SK-N-SH treated with all-trans-retinoic acid at 6 μM for 48 hours (cell line): ENCODE measurements around the gene ATP9A.

Experiments used
- ATAC-seq: fragments of 200-7000 bp; cut with Tn5 transposase; 3 replicates; pipeline ENCODE4 v1.9.1; 2020; ENCODE audit warnings: mild to moderate bottlenecking, moderate library complexity
- ARNTL ChIP-seq: fragments of 450-650 bp; formaldehyde crosslinking; IDR thresholded peaks from 2 replicates; pipeline ENCODE4 v1.5.0; 2020; ENCODE audit warnings: low read depth, mild to moderate bottlenecking, moderate library complexity, borderline replicate concordance
- BACH2 ChIP-seq: fragments of 250-450 bp; sonication (Bioruptor Pico); IDR thresholded peaks from 2 replicates; pipeline ENCODE4 v1.9.0; 2021; ENCODE audit warnings: mild to moderate bottlenecking, borderline replicate concordance
- CREB5 ChIP-seq: fragments of 250-450 bp; sonication (Bioruptor Pico); IDR thresholded peaks from 2 replicates; pipeline ENCODE4 v1.5.1; 2020; ENCODE audit warnings: low read depth, mild to moderate bottlenecking, moderate library complexity
- CSDC2 ChIP-seq: fragments of 250-450 bp; sonication (Bioruptor Pico); IDR thresholded peaks from 2 replicates; pipeline ENCODE4 v1.5.0; 2020; ENCODE audit warnings: mild to moderate bottlenecking, moderate library complexity
- CSRNP3 ChIP-seq: fragments of 250-450 bp; sonication (Bioruptor Pico); IDR thresholded peaks from 2 replicates; pipeline ENCODE4 v1.5.1; 2021; ENCODE audit warnings: mild to moderate bottlenecking, moderate library complexity
- GLIS3 ChIP-seq: fragments of 250-450 bp; sonication (Bioruptor Pico); IDR thresholded peaks from 2 replicates; pipeline ENCODE4 v1.5.0; 2020; ENCODE audit warnings: mild to moderate bottlenecking, moderate library complexity
- ISL1 ChIP-seq: fragments of 250-450 bp; sonication (Bioruptor Pico); IDR thresholded peaks from 2 replicates; pipeline ENCODE4 v2.1.2; 2022; ENCODE audit warnings: mild to moderate bottlenecking, moderate library complexity
- OSR1 ChIP-seq: fragments of 250-450 bp; sonication (Bioruptor Pico); IDR thresholded peaks from 2 replicates; pipeline ENCODE4 v1.8.0; 2022; ENCODE audit warnings: moderate library complexity, mild to moderate bottlenecking, inconsistent platforms
- PATZ1 ChIP-seq: fragments of 250-450 bp; sonication (Bioruptor Pico); IDR thresholded peaks from 2 replicates; pipeline ENCODE4 v1.8.0; 2020; ENCODE audit warnings: mild to moderate bottlenecking, moderate library complexity, borderline replicate concordance
- POU6F1 ChIP-seq: fragments of 250-450 bp; sonication (Bioruptor Pico); IDR thresholded peaks from 2 replicates; pipeline ENCODE4 v1.8.0; 2021; ENCODE audit warnings: low read depth, mild to moderate bottlenecking, moderate library complexity, borderline replicate concordance
- PPARA ChIP-seq: fragments of 250-450 bp; sonication (Bioruptor Pico); IDR thresholded peaks from 2 replicates; pipeline ENCODE4 v1.5.0; 2020; ENCODE audit warnings: mild to moderate bottlenecking, borderline replicate concordance
- RARB ChIP-seq: fragments of 250-450 bp; sonication (Bioruptor Pico); IDR thresholded peaks from 2 replicates; pipeline ENCODE4 v1.8.0; 2021; ENCODE audit warnings: mild to moderate bottlenecking, moderate library complexity
- SNAI2 ChIP-seq: fragments of 250-450 bp; sonication (Bioruptor Pico); IDR thresholded peaks from 2 replicates; pipeline ENCODE4 v1.5.0; 2020; ENCODE audit warnings: mild to moderate bottlenecking, moderate library complexity
- TOX ChIP-seq: fragments of 250-450 bp; sonication (Bioruptor Pico); IDR thresholded peaks from 2 replicates; pipeline ENCODE4 v1.8.0; 2021; ENCODE audit warnings: mild to moderate bottlenecking, moderate library complexity, borderline replicate concordance
- TSHZ2 ChIP-seq: fragments of 250-450 bp; sonication (Bioruptor Pico); IDR thresholded peaks from 2 replicates; pipeline ENCODE4 v1.5.0; 2020; ENCODE audit warnings: mild to moderate bottlenecking, moderate library complexity
- ZC3H10 ChIP-seq: fragments of 250-450 bp; sonication (Bioruptor Pico); IDR thresholded peaks from 2 replicates; pipeline ENCODE4 v1.5.1; 2021; ENCODE audit warnings: mild to moderate bottlenecking, moderate library complexity
- ZFP3 ChIP-seq: fragments of 250-450 bp; sonication (Bioruptor Pico); IDR thresholded peaks from 2 replicates; pipeline ENCODE4 v1.5.0; 2020; ENCODE audit warnings: mild to moderate bottlenecking, moderate library complexity
- ZFP30 ChIP-seq: fragments of 450-650 bp; formaldehyde crosslinking; IDR thresholded peaks from 2 replicates; pipeline ENCODE4 v1.5.0; 2022; ENCODE audit warnings: mild to moderate bottlenecking, moderate library complexity
- ZNF565 ChIP-seq: fragments of 450-650 bp; formaldehyde crosslinking; conservative IDR thresholded peaks from 2 replicates; pipeline ENCODE4 v1.5.0; 2020; ENCODE audit warnings: low read depth, mild to moderate bottlenecking, moderate library complexity
- ZNF8 ChIP-seq: fragments of 450-650 bp; formaldehyde crosslinking; IDR thresholded peaks from 2 replicates; pipeline ENCODE4 v1.5.0; 2020; ENCODE audit warnings: mild to moderate bottlenecking, moderate library complexity

ATP9A gene

GRCh38 chr20:51736947-51737346, 31.2 kb downstream of the ATP9A start:
- no peak for ATAC-seq
- TF ChIP-seq BACH2 = no peak
- TF ChIP-seq POU6F1 = no peak
- no peak for TF ChIP-seq CSDC2 (CRISPR knock-in tag)
- TF ChIP-seq ISL1 (CRISPR knock-in tag) = no peak
- TF ChIP-seq ZNF8 (CRISPR knock-in tag) = no peak
- no peak for TF ChIP-seq GLIS3 (CRISPR knock-in tag)
- no peak for TF ChIP-seq CSRNP3 (CRISPR knock-in tag)
- TF ChIP-seq RARB (CRISPR knock-in tag) = no peak
- TF ChIP-seq PPARA (CRISPR knock-in tag) = no peak

- no peak for TF ChIP-seq POU6F1
- TF ChIP-seq CSRNP3 (CRISPR knock-in tag) = no peak
- no peak for TF ChIP-seq ISL1 (CRISPR knock-in tag)
- TF ChIP-seq TOX (CRISPR knock-in tag) = no peak
- no peak for TF ChIP-seq ZC3H10 (CRISPR knock-in tag)
- no peak for TF ChIP-seq OSR1 (CRISPR knock-in tag)
- TF ChIP-seq BACH2 = no peak
- no peak for TF ChIP-seq TSHZ2 (CRISPR knock-in tag)
- TF ChIP-seq PPARA (CRISPR knock-in tag) = no peak
- TF ChIP-seq RARB (CRISPR knock-in tag) = no peak
- no peak for TF ChIP-seq ARNTL (CRISPR knock-in tag)
- TF ChIP-seq SNAI2 (CRISPR knock-in tag) = no peak
- no peak for TF ChIP-seq ZNF565
- TF ChIP-seq CREB5 (CRISPR knock-in tag) = no peak
- TF ChIP-seq CSDC2 (CRISPR knock-in tag) = no peak
- TF ChIP-seq ZFP30 = no peak
- no peak for TF ChIP-seq GLIS3 (CRISPR knock-in tag)
- TF ChIP-seq PATZ1 = no peak
- TF ChIP-seq ZNF8 (CRISPR knock-in tag) = no peak
- no peak for TF ChIP-seq ZFP3 (CRISPR knock-in tag)
- TF ChIP-seq, all 23 proteins: peak for 0
- no peak for ATAC-seq
These were observed 32.2 kb downstream of the ATP9A start for GRCh38 chr20:51735728-51736600.
